ENCODE measurements around the gene UHRF1.

The UHRF1 gene

DNA sequence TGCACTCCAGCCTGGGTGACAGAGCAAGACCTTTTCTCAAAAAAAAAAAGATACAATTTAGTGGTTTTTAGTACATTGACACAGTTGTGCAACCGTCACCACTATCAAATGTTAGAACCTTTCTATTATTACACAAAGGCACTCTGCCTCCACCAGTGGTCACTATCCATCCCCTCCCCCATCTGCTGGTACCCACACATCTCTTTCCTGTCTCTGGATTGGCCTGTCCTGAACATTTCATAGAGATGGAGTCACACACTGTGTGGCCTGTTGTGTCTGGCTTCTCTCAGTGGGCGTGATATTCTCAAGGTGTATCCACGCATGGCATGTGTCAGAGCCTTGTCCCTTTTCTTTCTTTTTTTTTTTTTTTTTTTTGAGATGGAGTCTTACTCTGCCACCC, 70.8 kb downstream of the UHRF1 start:
- no peak overlapping the region for H3K4me3 ChIP-seq (ENCODE audit: low read length)
- no peaks in the 10 kb centered on the region for H3K9me3 ChIP-seq (ENCODE audit: control insufficient read depth, low read length)
- peaks cover 22% of the 10 kb centered on the region for H3K4me1 ChIP-seq (ENCODE audit: control insufficient read depth, insufficient read depth, low read length)
- no peaks in the 10 kb centered on the region for H3K36me3 ChIP-seq (ENCODE audit: control insufficient read depth, insufficient read depth, low read length)
- H3K9ac ChIP-seq (ENCODE audit: low read length) = no peak overlapping the region
- H3K27me3 ChIP-seq (ENCODE audit: control insufficient read depth, insufficient read depth, low read length) = no peaks in the 10 kb centered on the region

DNA sequence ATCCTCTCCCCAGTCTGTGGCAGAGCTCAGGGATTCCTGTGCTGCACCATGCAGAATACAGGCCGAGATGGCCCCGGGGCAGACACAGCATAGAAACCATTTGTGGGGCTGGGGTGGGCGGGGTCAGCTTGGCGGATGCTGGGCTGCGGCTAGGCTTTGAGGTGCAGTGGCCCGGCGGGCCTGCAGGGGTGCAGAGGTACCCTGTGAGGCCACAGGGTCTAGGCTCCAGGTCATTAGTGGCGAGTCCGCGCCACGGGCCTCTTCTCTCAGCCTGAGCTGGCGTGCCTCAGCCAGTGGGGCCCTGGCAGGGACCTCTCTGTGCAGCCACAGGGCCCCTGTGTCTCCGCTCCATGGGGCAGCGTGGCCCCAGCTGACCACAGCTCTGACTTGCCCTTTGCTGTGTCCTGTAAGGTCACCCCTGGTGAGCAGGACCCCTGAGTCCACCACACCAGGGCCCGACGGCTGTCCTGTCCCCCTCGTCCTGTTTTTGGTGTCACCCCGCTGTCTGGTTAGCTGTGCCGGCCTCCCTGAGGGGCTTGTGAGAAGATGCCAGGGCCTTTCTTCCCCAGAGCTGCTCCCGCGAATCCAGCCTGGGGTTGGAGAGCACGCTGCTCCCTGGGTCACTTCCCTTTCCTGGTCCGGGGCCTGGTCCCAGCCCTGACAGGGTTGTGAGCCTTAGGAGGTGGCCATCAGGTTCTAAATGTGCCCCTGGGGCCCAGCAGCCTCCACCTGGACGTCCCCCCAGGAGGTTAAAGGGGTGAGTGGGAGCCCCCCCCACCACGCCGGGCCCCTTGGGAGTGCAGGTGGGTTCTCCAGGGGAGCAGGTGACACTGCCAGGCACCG, 71.8 kb downstream of the UHRF1 start:
- Histone ChIP-seq H3K4me3 (ENCODE audit: low read length) (no peak overlapping the region), H3K9ac (ENCODE audit: low read length) (no peak overlapping the region), H3K9me3 (ENCODE audit: control insufficient read depth, low read length) (no peaks in the 10 kb centered on the region), H3K36me3 (ENCODE audit: control insufficient read depth, insufficient read depth, low read length) (no peaks in the 10 kb centered on the region), H3K4me1 (ENCODE audit: control insufficient read depth, insufficient read depth, low read length) (peaks cover 22% of the 10 kb centered on the region), H3K27me3 (ENCODE audit: control insufficient read depth, insufficient read depth, low read length) (no peaks in the 10 kb centered on the region)

DNA sequence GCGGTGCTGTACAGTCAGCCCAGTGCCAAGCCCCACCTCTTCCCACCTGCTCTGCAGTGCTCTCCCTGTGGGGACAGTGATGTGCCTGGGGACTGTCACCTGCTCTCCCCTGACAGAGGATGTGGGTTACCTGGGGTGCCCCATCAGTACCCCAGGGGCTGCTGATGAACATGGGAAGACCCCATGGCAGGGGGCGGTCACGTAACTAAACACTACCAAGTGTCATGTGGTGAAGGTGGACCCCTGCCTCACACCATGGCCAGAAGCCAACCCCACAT, 72.3 kb downstream of the UHRF1 start:
- H3K4me1 ChIP-seq (ENCODE audit: control insufficient read depth, insufficient read depth, low read length) = peaks cover 20% of the 10 kb centered on the region
- H3K9ac ChIP-seq (ENCODE audit: low read length) = no peak overlapping the region
- H3K27me3 ChIP-seq (ENCODE audit: control insufficient read depth, insufficient read depth, low read length) = no peaks in the 10 kb centered on the region
- no peaks in the 10 kb centered on the region for H3K9me3 ChIP-seq (ENCODE audit: control insufficient read depth, low read length)
- H3K4me3 ChIP-seq (ENCODE audit: low read length) = no peak overlapping the region
- H3K36me3 ChIP-seq (ENCODE audit: control insufficient read depth, insufficient read depth, low read length) = no peaks in the 10 kb centered on the region

DNA sequence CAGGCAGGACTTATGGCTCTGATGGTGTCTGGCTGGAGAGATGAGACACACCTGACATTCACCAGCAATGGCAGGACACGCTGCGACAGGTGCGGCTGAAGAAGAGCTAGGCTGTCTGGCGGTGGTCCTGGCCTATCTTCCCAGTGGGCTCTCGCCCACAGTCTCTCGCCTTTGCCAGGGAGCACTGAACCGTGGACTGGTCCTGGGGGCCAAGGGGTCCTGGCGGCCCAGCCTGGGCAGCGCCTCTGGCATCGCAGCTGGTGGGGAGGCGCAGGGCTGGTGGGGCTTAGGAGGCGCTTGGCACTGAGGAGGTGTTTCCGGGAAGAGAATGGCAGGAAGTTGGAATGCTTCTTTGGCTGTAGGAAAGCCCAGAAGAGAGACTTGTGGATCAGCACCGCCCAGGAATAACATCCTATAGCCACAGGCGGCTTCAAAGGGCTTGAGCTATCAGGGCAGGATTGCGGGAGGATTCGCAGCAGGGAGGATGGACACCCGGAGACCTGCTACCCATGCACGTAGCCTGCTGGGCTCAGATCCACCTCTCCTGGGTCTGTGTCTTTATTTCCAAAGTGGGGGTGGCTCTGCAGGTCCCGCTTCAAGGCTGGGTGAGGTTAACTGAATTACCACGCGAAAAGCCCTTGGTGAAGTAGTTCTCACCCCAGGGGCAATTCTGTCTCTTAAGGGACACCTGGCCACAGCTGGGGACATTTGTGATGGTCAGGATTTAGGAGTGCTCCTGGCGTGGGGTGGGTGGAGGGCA, 74.2 kb downstream of the UHRF1 start:
- Histone ChIP-seq H3K36me3 (ENCODE audit: control insufficient read depth, insufficient read depth, low read length) (no peaks in the 10 kb centered on the region), H3K27me3 (ENCODE audit: control insufficient read depth, insufficient read depth, low read length) (no peaks in the 10 kb centered on the region), H3K4me1 (ENCODE audit: control insufficient read depth, insufficient read depth, low read length) (peaks cover 7% of the 10 kb centered on the region), H3K9ac (ENCODE audit: low read length) (no peak overlapping the region), H3K9me3 (ENCODE audit: control insufficient read depth, low read length) (no peaks in the 10 kb centered on the region), H3K4me3 (ENCODE audit: low read length) (no peak overlapping the region)

DNA sequence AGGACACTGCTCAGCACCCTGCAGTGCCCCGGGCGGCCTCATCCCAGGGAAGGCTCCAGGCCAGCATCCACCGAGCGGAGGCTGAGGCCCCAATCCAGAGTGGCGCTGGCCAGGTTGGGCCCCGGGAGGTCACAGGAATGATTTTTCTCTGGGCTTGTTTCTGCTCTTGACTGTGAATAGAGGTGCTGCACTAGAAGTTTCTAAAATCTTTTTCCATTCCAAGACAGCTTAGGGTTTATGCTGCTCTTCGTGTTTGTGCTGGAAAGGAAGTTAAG, 74.7 kb downstream of the UHRF1 start:
- Histone ChIP-seq H3K4me1 (ENCODE audit: control insufficient read depth, insufficient read depth, low read length) (peaks cover 3% of the 10 kb centered on the region), H3K9ac (ENCODE audit: low read length) (no peak overlapping the region), H3K4me3 (ENCODE audit: low read length) (no peak overlapping the region), H3K9me3 (ENCODE audit: control insufficient read depth, low read length) (no peaks in the 10 kb centered on the region), H3K27me3 (ENCODE audit: control insufficient read depth, insufficient read depth, low read length) (no peaks in the 10 kb centered on the region), H3K36me3 (ENCODE audit: control insufficient read depth, insufficient read depth, low read length) (no peaks in the 10 kb centered on the region)

DNA sequence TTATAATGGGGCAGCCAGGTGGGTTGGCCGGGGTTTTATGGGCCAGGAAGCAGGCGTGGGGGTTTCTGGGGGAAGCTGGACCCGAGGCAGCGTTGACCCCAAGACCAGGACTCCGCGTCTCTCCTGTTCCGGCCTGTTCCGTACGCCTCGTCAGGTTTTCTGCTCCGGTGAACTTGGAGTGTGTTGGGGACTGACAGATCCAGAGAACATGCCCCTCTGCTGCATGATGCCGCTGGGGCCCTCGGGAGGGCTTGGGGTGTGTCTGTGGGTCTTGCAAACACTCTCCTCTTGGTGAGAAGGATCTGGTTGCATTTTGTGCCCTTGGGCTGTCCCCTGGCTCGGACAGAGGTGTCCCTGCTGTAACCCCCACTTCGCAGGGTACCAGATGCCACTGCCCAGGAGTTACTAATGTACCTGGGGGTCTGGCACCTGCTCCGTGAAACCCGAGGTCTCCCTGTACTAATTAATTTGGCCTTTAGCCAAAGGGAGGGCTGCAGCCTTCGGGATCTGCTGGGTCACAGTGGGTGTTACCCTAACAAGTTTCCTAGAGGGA, 75.2 kb downstream of the UHRF1 start:
- H3K27me3 ChIP-seq (ENCODE audit: control insufficient read depth, insufficient read depth, low read length) = no peaks in the 10 kb centered on the region
- H3K4me3 ChIP-seq (ENCODE audit: low read length) = no peak overlapping the region
- H3K9me3 ChIP-seq (ENCODE audit: control insufficient read depth, low read length) = no peaks in the 10 kb centered on the region
- peaks cover 3% of the 10 kb centered on the region for H3K4me1 ChIP-seq (ENCODE audit: control insufficient read depth, insufficient read depth, low read length)
- H3K9ac ChIP-seq (ENCODE audit: low read length) = no peak overlapping the region
- H3K36me3 ChIP-seq (ENCODE audit: control insufficient read depth, insufficient read depth, low read length) = no peaks in the 10 kb centered on the region

GRCh38 chr19:4985551-4985991, 76.3 kb downstream of the UHRF1 start:
- Histone ChIP-seq H3K27me3 (ENCODE audit: control insufficient read depth, insufficient read depth, low read length) (no peaks in the 10 kb centered on the region), H3K36me3 (ENCODE audit: control insufficient read depth, insufficient read depth, low read length) (no peaks in the 10 kb centered on the region), H3K4me3 (ENCODE audit: low read length) (no peak overlapping the region), H3K9ac (ENCODE audit: low read length) (no peak overlapping the region), H3K9me3 (ENCODE audit: control insufficient read depth, low read length) (no peaks in the 10 kb centered on the region), H3K4me1 (ENCODE audit: control insufficient read depth, insufficient read depth, low read length) (peaks cover 3% of the 10 kb centered on the region)

GRCh38 chr19:4986056-4986455, 76.8 kb downstream of the UHRF1 start:
- Histone ChIP-seq H3K27me3 (ENCODE audit: control insufficient read depth, insufficient read depth, low read length) (no peaks in the 10 kb centered on the region), H3K9me3 (ENCODE audit: control insufficient read depth, low read length) (no peaks in the 10 kb centered on the region), H3K4me1 (ENCODE audit: control insufficient read depth, insufficient read depth, low read length) (peaks cover 3% of the 10 kb centered on the region), H3K9ac (ENCODE audit: low read length) (no peak overlapping the region), H3K36me3 (ENCODE audit: control insufficient read depth, insufficient read depth, low read length) (no peaks in the 10 kb centered on the region), H3K4me3 (ENCODE audit: low read length) (no peak overlapping the region)

GRCh38 chr19:4986471-4986891, 77.2 kb downstream of the UHRF1 start:
- no peak overlapping the region for H3K4me3 ChIP-seq (ENCODE audit: low read length)
- H3K27me3 ChIP-seq (ENCODE audit: control insufficient read depth, insufficient read depth, low read length) = no peaks in the 10 kb centered on the region
- no peaks in the 10 kb centered on the region for H3K9me3 ChIP-seq (ENCODE audit: control insufficient read depth, low read length)
- H3K36me3 ChIP-seq (ENCODE audit: control insufficient read depth, insufficient read depth, low read length) = no peaks in the 10 kb centered on the region
- peaks cover 3% of the 10 kb centered on the region for H3K4me1 ChIP-seq (ENCODE audit: control insufficient read depth, insufficient read depth, low read length)
- H3K9ac ChIP-seq (ENCODE audit: low read length) = no peak overlapping the region

DNA sequence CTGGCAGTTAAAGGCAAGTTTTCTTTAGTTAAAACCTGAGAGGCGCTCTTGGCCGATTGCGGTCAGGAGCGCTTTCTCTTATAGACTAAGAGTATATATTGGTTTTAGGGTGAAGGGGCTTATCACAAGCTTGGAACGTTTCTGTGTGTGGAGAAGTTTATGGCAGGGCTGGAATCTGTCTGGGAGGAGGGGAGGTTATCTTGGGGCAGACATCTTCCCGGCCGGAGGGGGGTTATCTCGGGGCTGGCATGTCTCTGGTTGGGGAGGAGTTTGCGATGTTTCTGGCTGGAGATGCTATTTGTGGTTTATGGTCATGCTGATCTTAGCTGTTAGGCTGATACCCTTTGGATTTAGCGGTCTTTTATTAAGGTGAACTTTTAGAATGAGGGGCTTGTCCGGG, 78.0 kb downstream of the UHRF1 start:
- no peak overlapping the region for H3K9ac ChIP-seq (ENCODE audit: low read length)
- peaks cover 3% of the 10 kb centered on the region for H3K4me1 ChIP-seq (ENCODE audit: control insufficient read depth, insufficient read depth, low read length)
- H3K9me3 ChIP-seq (ENCODE audit: control insufficient read depth, low read length) = no peaks in the 10 kb centered on the region
- H3K4me3 ChIP-seq (ENCODE audit: low read length) = no peak overlapping the region
- no peaks in the 10 kb centered on the region for H3K27me3 ChIP-seq (ENCODE audit: control insufficient read depth, insufficient read depth, low read length)
- no peaks in the 10 kb centered on the region for H3K36me3 ChIP-seq (ENCODE audit: control insufficient read depth, insufficient read depth, low read length)

DNA sequence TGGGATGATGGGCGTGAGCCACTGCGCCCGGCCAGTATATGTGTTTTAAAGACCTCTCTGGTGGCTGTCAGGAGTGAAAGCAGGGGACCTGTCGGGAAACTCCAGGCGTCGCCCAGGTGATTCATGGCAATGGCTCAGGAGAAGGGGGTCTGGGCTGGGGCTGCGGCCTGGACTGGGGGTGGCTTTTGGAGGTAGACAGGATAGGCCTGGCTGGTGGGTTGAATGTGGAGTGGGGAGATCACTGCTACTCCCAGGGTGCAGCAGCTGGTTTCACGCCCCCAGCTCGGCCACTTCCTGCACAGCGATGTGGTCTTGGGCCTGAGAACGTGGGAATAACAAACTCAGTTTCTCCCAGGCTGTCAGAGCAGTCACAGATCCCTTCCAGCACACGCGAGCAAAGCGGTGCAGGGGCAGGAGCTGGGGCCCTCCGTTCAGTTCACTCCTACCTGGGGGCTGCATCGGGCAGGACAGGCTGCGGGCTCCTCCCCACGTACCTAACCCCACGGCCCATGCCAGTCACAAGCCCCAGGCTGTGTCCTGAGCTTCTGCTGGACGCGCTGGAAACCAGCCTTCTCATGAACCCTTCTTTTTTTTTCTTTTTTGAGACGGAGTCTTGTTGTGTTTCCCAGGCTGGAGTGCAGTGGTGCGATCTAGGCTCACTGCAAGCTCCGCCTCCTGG, 78.5 kb downstream of the UHRF1 start:
- Histone ChIP-seq H3K9me3 (ENCODE audit: control insufficient read depth, low read length) (no peaks in the 10 kb centered on the region), H3K4me1 (ENCODE audit: control insufficient read depth, insufficient read depth, low read length) (peaks cover 3% of the 10 kb centered on the region), H3K36me3 (ENCODE audit: control insufficient read depth, insufficient read depth, low read length) (no peaks in the 10 kb centered on the region), H3K4me3 (ENCODE audit: low read length) (no peak overlapping the region), H3K9ac (ENCODE audit: low read length) (no peak overlapping the region), H3K27me3 (ENCODE audit: control insufficient read depth, insufficient read depth, low read length) (no peaks in the 10 kb centered on the region)

GRCh38 chr19:4988770-4989251, 79.5 kb downstream of the UHRF1 start:
- Histone ChIP-seq H3K9ac (ENCODE audit: low read length) (no peak overlapping the region), H3K4me3 (ENCODE audit: low read length) (no peak overlapping the region), H3K4me1 (ENCODE audit: control insufficient read depth, insufficient read depth, low read length) (peaks cover 3% of the 10 kb centered on the region), H3K36me3 (ENCODE audit: control insufficient read depth, insufficient read depth, low read length) (no peaks in the 10 kb centered on the region), H3K9me3 (ENCODE audit: control insufficient read depth, low read length) (no peaks in the 10 kb centered on the region), H3K27me3 (ENCODE audit: control insufficient read depth, insufficient read depth, low read length) (no peaks in the 10 kb centered on the region)

Measured in mucosa of stomach (tissue), 1 donor.